HCT116 (cell line): ENCODE data around the gene PNLDC1. TPM values are rescaled to one million over a fixed set of nuclear protein-coding genes. Genes with fewer than 3 reads are reported as not detected.

Experiments
- ATAC-seq: fragments of 200-7000 bp; cut with Tn5 transposase; 2 replicates; pipeline ENCODE4 v1.9.1; 2020; ENCODE audit warnings: mild to moderate bottlenecking, moderate library complexity
- BruUV-seq: library from RNA; stranded (reverse); fragments of 400-500 nt; replicated peaks from 2 replicates; lab custom pipeline; 2021; lab: Mats Ljungman, UMichigan
- CTCF ChIA-PET: fragments of 300-600 bp; sonication (Branson Sonifier 250); formaldehyde crosslinking; loops from one replicate; lab custom pipeline; 2021; ENCODE audit warnings: antibody characterized with exemption; lab: Charles Lee
- POLR2A ChIA-PET: fragments of 300-600, 350-600 bp; sonication (Branson Sonifier 250); formaldehyde crosslinking; loops from one replicate; lab custom pipeline; 2021; ENCODE audit warnings: antibody characterized with exemption; lab: Charles Lee
- RAD21 ChIA-PET, 2 experiments: fragments of 300-600 bp; sonication (Branson Sonifier 250); formaldehyde crosslinking; loops; one replicate each; lab custom pipeline; 2023; ENCODE audit warnings: low total read pairs in 2 of 2; ENCODE audit not compliant: uncharacterized antibody in 2 of 2, unreplicated experiment in 2 of 2, low non-redundant PET in 1 of 2; lab: Charles Lee
- DNase-seq: peaks from one replicate; pipeline ENCODE4 v3.0.0-alpha.2; 2010; ENCODE audit warnings: low read depth, low spot score
- H2AFZ ChIP-seq: fragments of 200-600 bp; shearing (Covaris generic), sonication (generic); 2 replicates; pipeline ENCODE4 v1.6.1; 2017; ENCODE audit warnings: low read depth, mixed run types, mixed read lengths, antibody characterized with exemption, low read length; ENCODE audit not compliant: poor library complexity, severe bottlenecking
- H3K27ac ChIP-seq: 2 replicates; pipeline ENCODE4 v1.5.1; 2012; ENCODE audit warnings: low read depth, low read length
- H3K27me3 ChIP-seq: fragments of 200-600 bp; sonication (generic); 2 replicates; pipeline ENCODE4 v1.6.1; 2016; ENCODE audit warnings: mixed run types, low read length, mixed read lengths; ENCODE audit not compliant: insufficient read depth
- H3K36me3 ChIP-seq, 2 experiments: fragments of 200-500 bp in 1 of 2; fragments of 200-600 bp in 1 of 2; sonication (Bioruptor generic) in 1 of 2; sonication (generic) in 1 of 2; 2 replicates each; pipeline versions ENCODE4 v1.5.1 to v1.6.1; 2014 to 2016; ENCODE audit warnings: low read length in 2 of 2, inconsistent platforms in 1 of 2, mixed read lengths in 1 of 2, mixed run types in 1 of 2; ENCODE audit not compliant: insufficient read depth in 2 of 2, control insufficient read depth in 1 of 2
- H3K4me1 ChIP-seq, 2 experiments: fragments of 200-600 bp in 1 of 2; sonication (generic) in 1 of 2; 2 replicates each; pipeline versions ENCODE4 v1.5.1 to v1.6.1; 2012 to 2017; ENCODE audit warnings: low read length in 2 of 2, inconsistent platforms in 1 of 2, mild to moderate bottlenecking in 1 of 2, mixed read lengths in 1 of 2, mixed run types in 1 of 2, moderate library complexity in 1 of 2; ENCODE audit not compliant: insufficient read depth in 2 of 2, control insufficient read depth in 1 of 2
- H3K4me2 ChIP-seq: fragments of 200-600 bp; sonication (generic); 2 replicates; pipeline ENCODE4 v1.6.1; 2017; ENCODE audit warnings: mixed run types, low read length, mixed read lengths
- H3K4me3 ChIP-seq, 2 experiments: fragments of 200-600 bp in 1 of 2; sonication (generic) in 1 of 2; replicated peaks in 1 of 2; 2 replicates each; pipeline ENCODE4 v1.5.1; 2011 to 2016; ENCODE audit warnings: low read length in 2 of 2, control low read depth in 1 of 2, low read depth in 1 of 2, mild to moderate bottlenecking in 1 of 2, mixed read lengths in 1 of 2, mixed run types in 1 of 2
- H3K79me2 ChIP-seq: fragments of 200-600 bp; sonication (generic); 2 replicates; pipeline ENCODE4 v1.6.1; 2017; ENCODE audit warnings: mild to moderate bottlenecking, mixed run types, low read length, moderate library complexity, mixed read lengths; ENCODE audit not compliant: insufficient read depth
- H3K9ac ChIP-seq: fragments of 200-600 bp; sonication (generic); 2 replicates; pipeline ENCODE4 v1.6.1; 2016; ENCODE audit warnings: low read length, mixed read lengths
- H3K9me2 ChIP-seq: fragments of 200-600 bp; sonication (generic), shearing (Covaris generic); 2 replicates; pipeline ENCODE4 v1.6.1; 2017; ENCODE audit warnings: mixed run types, mild to moderate bottlenecking, moderate library complexity; ENCODE audit not compliant: insufficient read depth
- H3K9me3 ChIP-seq, 2 experiments: fragments of 200-500 bp in 1 of 2; fragments of 200-600 bp in 1 of 2; sonication (Bioruptor generic) in 1 of 2; sonication (generic) in 1 of 2; 2 replicates each; pipeline ENCODE4 v1.6.1; 2014 to 2017; ENCODE audit warnings: low read length in 2 of 2, mixed read lengths in 2 of 2, inconsistent platforms in 1 of 2, low read depth in 1 of 2, mild to moderate bottlenecking in 1 of 2, mixed run types in 1 of 2, moderate library complexity in 1 of 2; ENCODE audit not compliant: control insufficient read depth in 1 of 2, insufficient read depth in 1 of 2
- H4K20me1 ChIP-seq: fragments of 200-600 bp; sonication (generic), shearing (Covaris generic); 2 replicates; pipeline ENCODE4 v1.6.1; 2017; ENCODE audit warnings: mixed run types, mild to moderate bottlenecking, moderate library complexity; ENCODE audit not compliant: insufficient read depth
- EZH2phosphoT487 ChIP-seq: fragments of 200-600 bp; IDR thresholded peaks from 2 replicates; pipeline ENCODE4 v1.6.1; 2018; ENCODE audit warnings: antibody characterized with exemption, borderline replicate concordance
- REST ChIP-seq: IDR thresholded peaks from 2 replicates; pipeline ENCODE4 v1.6.1; 2012; ENCODE audit warnings: low read depth
- ZNF274 ChIP-seq: fragments of 200-500 bp; sonication (Bioruptor generic); IDR thresholded peaks from 2 replicates; pipeline ENCODE4 v1.6.1; 2014; ENCODE audit warnings: mild to moderate bottlenecking, low read depth, low read length, inconsistent platforms
- intact Hi-C: fragments of 100-400 bp; cut with micrococcal nuclease; formaldehyde crosslinking; loops from 2 replicates; pipeline ENCODE4 v1.10.0; 2022
- total RNA-seq: library from RNA; stranded (reverse); gene quantifications from one replicate; pipeline ENCODE4 v1.2.1, GENCODE V29; 2021; ENCODE audit not compliant: unreplicated experiment

Gene PNLDC1
- total RNA-seq, 1 experiment from 2014 or later, result 0.37 TPM

DNA sequence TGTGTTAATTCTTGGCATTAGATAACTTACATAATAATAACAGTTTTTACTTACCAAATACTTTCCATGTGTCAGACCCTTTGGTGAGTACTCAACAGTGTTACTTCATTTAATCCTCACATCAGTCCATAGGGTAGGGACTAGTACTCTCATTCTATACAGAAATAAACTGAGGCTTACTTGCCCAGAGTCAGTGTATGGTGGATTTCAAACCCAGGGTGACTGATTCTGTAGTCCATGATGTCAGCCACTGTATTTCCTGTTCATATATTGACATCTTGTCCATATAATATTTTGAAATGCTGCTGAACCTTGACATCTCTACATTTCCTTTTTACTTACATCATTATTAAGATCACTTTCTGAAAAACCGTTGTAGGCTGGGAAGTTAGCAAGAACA lies 2.5 kb upstream of the PNLDC1 start:
- H3K4me1 ChIP-seq, result no peaks in the 10 kb centered on the region
- ATAC-seq, result no peak
- POLR2A ChIA-PET, result no interaction called here

More for the DNA sequence above, 2.5 kb upstream of the PNLDC1 start:
- Histone ChIP-seq H3K9me3 (no peaks in the 10 kb centered on the region), H3K27ac (no peak overlapping the region), H3K9ac (no peak overlapping the region), H3K9me2 (no peaks in the 10 kb centered on the region), H4K20me1 (peaks cover 4% of the 10 kb centered on the region), H3K27me3 (no peaks in the 10 kb centered on the region), H3K36me3 (peaks cover 30 to 34% of the 10 kb centered on the region in 2 experiments), H3K79me2 (peaks cover 50% of the 10 kb centered on the region), H3K4me2 (no peak overlapping the region), H3K4me3 (no peak overlapping the region), H2AFZ (no peak overlapping the region)
- no TSS peak for BruUV-seq
- TF ChIP-seq REST, result no peak
- TF ChIP-seq EZH2phosphoT487, result no peak
- TF ChIP-seq ZNF274, result no peak
- RAD21 ChIA-PET, result no interaction called here
- CTCF ChIA-PET, result no interaction called here
- intact Hi-C loops, result loop anchor here (5.0 kb wide), 1 partner anchor 175 kb away; no protein-coding TSS in a partner anchor
- no peak for DNase-seq
